Measurements from ENCODE around the gene SCUBE3.

GRCh38 chr6:35219683-35220326 lies 6.0 kb downstream of the SCUBE3 start:
- no peak for TF ChIP-seq CTCF (IDR thresholded peaks at IDR 0.05)
- no peak for TF ChIP-seq POLR2A (IDR thresholded peaks at IDR 0.05; ENCODE audit: low read depth)

All from esophagus muscularis mucosa (tissue), 3 donors.